K562 (cell line): Measurements from ENCODE around the gene CAPRIN2. TPM values are rescaled to one million over a fixed set of nuclear protein-coding genes. Genes with fewer than 3 reads are reported as not detected.

Experiments used
- ATAC-seq: fragments of 200-7000 bp; cut with Tn5 transposase; 3 replicates; pipeline ENCODE4 v1.9.1; 2020; ENCODE audit warnings: moderate library complexity
- BruUV-seq: library from RNA; stranded (reverse); fragments of 400-500 nt; replicated peaks from 2 replicates; lab custom pipeline; 2021; lab: Mats Ljungman, UMichigan
- CTCF ChIA-PET: fragments of 300-600 bp; formaldehyde crosslinking; extraction: SDS; loops from one replicate; lab custom pipeline; 2021; ENCODE audit warnings: low intra/inter-chr PET ratio; lab: Yijun Ruan, JAX
- POLR2A ChIA-PET: fragments of 300-600, 350-650 bp; sonication (Branson Sonifier 250); formaldehyde crosslinking; extraction: SDS; loops from one replicate; lab custom pipeline; 2021; ENCODE audit warnings: antibody characterized with exemption, inconsistent platforms; lab: Yijun Ruan, JAX
- DNase-seq, 4 experiments: peaks; one replicate each; pipeline versions ENCODE4 v3.0.0 to v3.0.0-alpha.2; 2011 to 2018; ENCODE audit warnings: low spot score in 3 of 4, mixed read lengths in 3 of 4; ENCODE audit errors: extremely low read depth in 1 of 4
- FAIRE-seq: peaks from 2 replicates; lab custom pipeline; 2011; peaks lifted over from hg19 to GRCh38; lab: Jason Lieb, UNC
- H2AFZ ChIP-seq: 2 replicates; pipeline ENCODE4 v1.6.0; 2011; ENCODE audit warnings: low read depth, low read length, control low read depth, inconsistent platforms
- H3K27ac ChIP-seq: fragments of 200-600 bp; 3 replicates; pipeline ENCODE4 v1.8.0; 2011; ENCODE audit warnings: low read depth, mild to moderate bottlenecking, control low read depth, inconsistent platforms, low read length, moderate library complexity, mixed read lengths; ENCODE audit errors: extremely low read depth
- H3K27me3 ChIP-seq, 2 experiments: fragments of 300-600 bp in 1 of 2; 2 replicates in 1 of 2; 3 replicates in 1 of 2; pipeline versions ENCODE4 v1.6.0 to v1.8.0; 2011; ENCODE audit warnings: inconsistent platforms in 2 of 2, low read length in 2 of 2, mild to moderate bottlenecking in 1 of 2, mixed read lengths in 1 of 2, moderate library complexity in 1 of 2; ENCODE audit not compliant: control insufficient read depth in 2 of 2, insufficient read depth in 2 of 2
- H3K36me3 ChIP-seq: fragments of 300-600 bp; 3 replicates; pipeline ENCODE4 v1.8.0; 2011; ENCODE audit warnings: mild to moderate bottlenecking, low read length, inconsistent platforms; ENCODE audit not compliant: control insufficient read depth, insufficient read depth
- H3K4me1 ChIP-seq, 2 experiments: fragments of 200-600 bp in 1 of 2; replicated peaks in 1 of 2; 2 replicates in 1 of 2; 3 replicates in 1 of 2; pipeline versions ENCODE4 v1.5.1 to v1.8.0; 2011; ENCODE audit warnings: inconsistent platforms in 2 of 2, low read length in 2 of 2, mild to moderate bottlenecking in 1 of 2, mixed read lengths in 1 of 2, moderate library complexity in 1 of 2; ENCODE audit not compliant: control insufficient read depth in 2 of 2, insufficient read depth in 2 of 2
- H3K4me2 ChIP-seq: 2 replicates; pipeline ENCODE4 v1.6.1; 2011; ENCODE audit warnings: low read length, control low read depth, inconsistent platforms, mixed read lengths; ENCODE audit not compliant: insufficient read depth
- H3K4me3 ChIP-seq: fragments of 200-600 bp; sonication (generic), shearing (Covaris generic); 2 replicates; pipeline ENCODE4 v1.5.1; 2016; ENCODE audit warnings: control low read depth, inconsistent platforms
- H3K79me2 ChIP-seq: fragments of 200-600 bp; 3 replicates; pipeline ENCODE4 v1.8.0; 2011; ENCODE audit warnings: low read length, inconsistent platforms; ENCODE audit not compliant: control insufficient read depth, insufficient read depth
- H3K9ac ChIP-seq, 2 experiments: 2 replicates each; pipeline versions ENCODE4 v1.6.0 to v1.6.1; 2011; ENCODE audit warnings: low read depth in 2 of 2, low read length in 2 of 2, control low read depth in 1 of 2, inconsistent platforms in 1 of 2, mild to moderate bottlenecking in 1 of 2, mixed read lengths in 1 of 2; ENCODE audit not compliant: insufficient read depth in 1 of 2
- H3K9me1 ChIP-seq: one replicate; pipeline ENCODE4 v1.6.0; 2011; ENCODE audit warnings: inconsistent platforms, mild to moderate bottlenecking, low read length, moderate library complexity; ENCODE audit not compliant: control insufficient read depth, insufficient read depth
- H3K9me3 ChIP-seq: replicated peaks from 2 replicates; pipeline ENCODE4 v1.5.1; 2011; ENCODE audit warnings: low read depth, low read length, inconsistent platforms; ENCODE audit not compliant: control insufficient read depth, insufficient read depth
- H4K20me1 ChIP-seq: replicated peaks from 2 replicates; pipeline ENCODE4 v1.6.1; 2011; ENCODE audit warnings: low read length, inconsistent platforms, mixed read lengths; ENCODE audit not compliant: control insufficient read depth, insufficient read depth
- ELF1 ChIP-seq: fragments of 200-800 bp; sonication (Bioruptor generic); IDR thresholded peaks from 2 replicates; pipeline ENCODE4 v1.6.1; 2016; ENCODE audit warnings: missing genetic modification characterization, missing compliant biosample characterization
- FOXJ2 ChIP-seq: fragments of 200-800 bp; sonication (Bioruptor generic); IDR thresholded peaks from 2 replicates; pipeline ENCODE4 v1.6.1; 2016; ENCODE audit warnings: missing genetic modification characterization, missing compliant biosample characterization
- KAT8 ChIP-seq: fragments of 450-650 bp; IDR thresholded peaks from 2 replicates; pipeline ENCODE4 v1.6.1; 2016; ENCODE audit warnings: low read depth, mild to moderate bottlenecking
- NELFE ChIP-seq: IDR thresholded peaks from 2 replicates; pipeline ENCODE4 v1.6.1; 2011; ENCODE audit warnings: mild to moderate bottlenecking; ENCODE audit not compliant: insufficient read depth, insufficient read length
- OTX1 ChIP-seq: fragments of 450-650 bp; formaldehyde crosslinking; IDR thresholded peaks from 2 replicates; pipeline ENCODE4 v1.4.0; 2022; ENCODE audit warnings: mild to moderate bottlenecking
- POLR2A ChIP-seq: fragments of 450-650 bp; conservative IDR thresholded peaks from 2 replicates; pipeline ENCODE4 v1.6.1; 2016
- PRMT5 ChIP-seq: sonication (generic); formaldehyde crosslinking; IDR thresholded peaks from 2 replicates; pipeline ENCODE4 v1.5.0; 2020; ENCODE audit warnings: missing genetic modification reagents
- SRSF1 ChIP-seq: fragments of 200-400 bp; formaldehyde crosslinking; IDR thresholded peaks from 2 replicates; pipeline ENCODE4 v1.6.1; 2017; ENCODE audit warnings: mild to moderate bottlenecking, low read depth, low read length, moderate library complexity
- ZFP30 ChIP-seq: fragments of 250-450 bp; sonication (Bioruptor Pico); IDR thresholded peaks from 2 replicates; pipeline ENCODE4 v1.8.0; 2022; ENCODE audit warnings: moderate library complexity, mild to moderate bottlenecking, inconsistent platforms, borderline replicate concordance
- ZHX1 ChIP-seq: fragments of 150-350 bp; conservative IDR thresholded peaks from 2 replicates; pipeline ENCODE4 v1.6.1; 2014; ENCODE audit warnings: low read length
- ZNF77 ChIP-seq: fragments of 250-450 bp; sonication (Bioruptor Pico); IDR thresholded peaks from 2 replicates; pipeline ENCODE4 v1.5.0; 2020
- WGBS: fragments of 100-300 bp; shearing (Covaris generic); methylation state at CpG from one replicate; pipeline ENCODE4 v1.1.6; 2016; ENCODE audit warnings: low coverage, mixed read lengths; ENCODE audit not compliant: insufficient coverage; ENCODE audit errors: missing lambda C conversion rate; 5-methylcytosine and 5-hydroxymethylcytosine counted together
- in situ Hi-C: fragments of 300-500 bp; cut with MboI; formaldehyde crosslinking; loops from 4 replicates; pipeline ENCODE4 v1.15.0; 2018; ENCODE audit warnings: inconsistent platforms, mixed read lengths
- intact Hi-C: fragments of 100-400 bp; cut with micrococcal nuclease; formaldehyde crosslinking; loops from 2 replicates; pipeline ENCODE4 v1.14.2; 2022
- polyA plus RNA-seq, 8 experiments: library from polyadenylated mRNA; depleted of rRNA in 4 of 8; stranded (reverse) in 5 of 8; unstranded in 3 of 8; fragments of >200 nt; fragmentation: Nextera tagmentation in 2 of 8; fragmentation: Illumina TruSeq in 1 of 8; extraction: Ambion mirVana in 2 of 8; extraction: Trizol in 1 of 8; gene quantifications; 2 replicates each; pipeline versions ENCODE4 v1.2.1 to v1.2.3, GENCODE V29; 2011 to 2014; ENCODE audit warnings: inconsistent platforms in 1 of 8, missing spikeins in 1 of 8
- total RNA-seq, 7 experiments: library from RNA; depleted of rRNA in 6 of 7; stranded (reverse); fragments of >200 nt in 6 of 7; fragmentation: Illumina TruSeq in 2 of 7; extraction: Trizol in 2 of 7; gene quantifications; 2 replicates each; pipeline versions ENCODE4 v1.2.1 to v1.2.3, GENCODE V29; 2011 to 2021; ENCODE audit warnings: low replicate concordance in 1 of 7
- TF ChIP-seq, protein P1 (sequence below): fragments of 250-450 bp; sonication (Bioruptor Pico); IDR thresholded peaks from 2 replicates; pipeline ENCODE4 v1.5.0; 2020; ENCODE audit warnings: mild to moderate bottlenecking
- TF ChIP-seq, protein P2 (sequence below): fragments of 450-650 bp; IDR thresholded peaks from 2 replicates; pipeline ENCODE4 v1.6.1; 2016; ENCODE audit warnings: missing biosample characterization, missing genetic modification characterization

CAPRIN2 gene
- total and polyA plus RNA-seq, 9 of the 15 experiments (the other 6 are each of a cell fraction or from before 2014, with no cell fraction given), result 2.3 to 14.5 (median 8.9) TPM

DNA sequence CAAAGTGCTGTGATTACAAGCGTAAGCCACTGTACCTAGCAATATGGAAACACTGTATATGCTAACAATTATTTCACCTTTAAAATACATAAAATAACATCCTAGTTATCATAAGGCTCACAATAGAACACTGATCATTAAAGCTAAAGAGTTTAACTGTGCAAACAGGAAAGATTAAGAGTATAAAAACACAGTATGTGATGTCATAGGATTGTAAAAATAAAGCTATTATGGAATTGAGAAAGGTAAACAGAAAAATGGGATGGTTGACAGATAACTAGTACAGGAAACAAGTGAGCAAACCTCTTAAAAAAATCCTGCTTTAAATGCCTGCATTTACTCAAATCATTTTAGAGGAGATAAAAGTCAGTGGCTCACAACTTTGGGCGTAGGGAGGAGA, 48.3 kb downstream of the CAPRIN2 start:
- Histone ChIP-seq H3K9me1 (no peaks in the 10 kb centered on the region), H3K4me2 (no peak overlapping the region), H3K4me1 (no peaks in the 10 kb centered on the region), H3K9ac (no peak overlapping the region), H3K36me3 (peaks cover 6% of the 10 kb centered on the region; the same call in 1 of the 3 replicates), H3K27me3 (no peaks in the 10 kb centered on the region), H3K9me3 (no peaks in the 10 kb centered on the region), H3K27ac (no peak overlapping the region), H3K4me3 (no peak overlapping the region), H4K20me1 (no peaks in the 10 kb centered on the region), H2AFZ (no peak overlapping the region), H3K79me2 (no peaks in the 10 kb centered on the region)
- no TSS peak for BruUV-seq
- ATAC-seq (no peak), DNase-seq (no peak), FAIRE-seq (no peak)
- ChIA-PET CTCF (no interaction called here), POLR2A (interaction anchor here (1.9 kb wide), 1 partner anchor 11 kb away, joined by 4 read pairs; the partner anchor contains the start of gene IPO8)
- WGBS, result 69% methylated on average over 2 of the region's 2 CpGs
- in situ Hi-C loops, result no loop called here
- no peak for TF ChIP-seq KAT8
- no peak for TF ChIP-seq NELFE
- intact Hi-C loops, result no loop called here

DNA sequence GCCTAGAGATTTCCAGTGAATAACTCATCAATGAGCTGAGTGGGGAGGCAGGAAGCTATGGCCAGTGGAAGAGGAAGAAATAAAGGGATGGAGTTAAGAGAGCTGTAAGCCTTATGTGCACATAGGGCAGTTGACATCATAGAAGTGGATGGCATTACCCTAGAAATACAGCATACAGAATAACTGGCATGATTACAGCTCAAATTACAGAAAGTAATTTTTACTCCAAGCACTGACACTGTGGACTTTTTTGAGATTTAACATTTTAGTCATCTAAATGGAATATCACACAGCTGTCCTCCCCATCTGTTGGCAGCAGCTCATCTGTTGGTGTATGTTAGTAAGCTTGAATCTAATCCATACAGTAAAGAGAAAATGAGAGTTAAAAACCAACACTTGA, 53.7 kb downstream of the CAPRIN2 start:
- CTCF ChIA-PET, result no interaction called here
- Histone ChIP-seq H3K9me3 (no peaks in the 10 kb centered on the region), H3K36me3 (no peaks in the 10 kb centered on the region), H3K4me1 (peaks cover 0 to 4% of the 10 kb centered on the region in 2 experiments; a peak in 3 of 5 replicates), H3K27ac (no peak overlapping the region), H3K4me2 (no peak overlapping the region), H2AFZ (no peak overlapping the region), H3K27me3 (no peaks in the 10 kb centered on the region), H3K9ac (no peak overlapping the region), H3K4me3 (no peak overlapping the region), H3K9me1 (no peaks in the 10 kb centered on the region), H4K20me1 (no peaks in the 10 kb centered on the region), H3K79me2 (no peaks in the 10 kb centered on the region)
- in situ Hi-C loops (no loop called here), intact Hi-C loops (no loop called here)
- DNase-seq (no peak), ATAC-seq (no peak), FAIRE-seq (no peak)
- POLR2A ChIA-PET, result interaction anchor here (0.6 to 1.0 kb wide), 2 partner anchors 92 to 1337 kb away, joined by 3 read pairs; no protein-coding TSS in a partner anchor
- BruUV-seq, result no TSS peak
- TF ChIP-seq POLR2A, result no peak
- no peak for TF ChIP-seq PRMT5 (CRISPR knock-in tag)
- TF ChIP-seq ZNF77, result no peak
- TF ChIP-seq FOXJ2 (tag), result no peak
- no peak for TF ChIP-seq ZFP30 (CRISPR knock-in tag)
- TF ChIP-seq, protein P1, sequence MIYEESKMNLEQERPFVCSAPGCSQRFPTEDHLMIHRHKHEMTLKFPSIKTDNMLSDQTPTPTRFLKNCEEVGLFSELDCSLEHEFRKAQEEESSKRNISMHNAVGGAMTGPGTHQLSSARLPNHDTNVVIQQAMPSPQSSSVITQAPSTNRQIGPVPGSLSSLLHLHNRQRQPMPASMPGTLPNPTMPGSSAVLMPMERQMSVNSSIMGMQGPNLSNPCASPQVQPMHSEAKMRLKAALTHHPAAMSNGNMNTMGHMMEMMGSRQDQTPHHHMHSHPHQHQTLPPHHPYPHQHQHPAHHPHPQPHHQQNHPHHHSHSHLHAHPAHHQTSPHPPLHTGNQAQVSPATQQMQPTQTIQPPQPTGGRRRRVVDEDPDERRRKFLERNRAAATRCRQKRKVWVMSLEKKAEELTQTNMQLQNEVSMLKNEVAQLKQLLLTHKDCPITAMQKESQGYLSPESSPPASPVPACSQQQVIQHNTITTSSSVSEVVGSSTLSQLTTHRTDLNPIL (CRISPR knock-in tag), result no peak
- no peak for TF ChIP-seq OTX1 (CRISPR knock-in tag)
- no peak for TF ChIP-seq SRSF1
- no peak for TF ChIP-seq ZHX1
- TF ChIP-seq ELF1 (tag), result no peak
- TF ChIP-seq, protein P2, sequence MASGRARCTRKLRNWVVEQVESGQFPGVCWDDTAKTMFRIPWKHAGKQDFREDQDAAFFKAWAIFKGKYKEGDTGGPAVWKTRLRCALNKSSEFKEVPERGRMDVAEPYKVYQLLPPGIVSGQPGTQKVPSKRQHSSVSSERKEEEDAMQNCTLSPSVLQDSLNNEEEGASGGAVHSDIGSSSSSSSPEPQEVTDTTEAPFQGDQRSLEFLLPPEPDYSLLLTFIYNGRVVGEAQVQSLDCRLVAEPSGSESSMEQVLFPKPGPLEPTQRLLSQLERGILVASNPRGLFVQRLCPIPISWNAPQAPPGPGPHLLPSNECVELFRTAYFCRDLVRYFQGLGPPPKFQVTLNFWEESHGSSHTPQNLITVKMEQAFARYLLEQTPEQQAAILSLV (tag), result no peak
